ENCODE results near the gene STX18.
"Not testable (repeated sequence)": the region's sequence is repeated elsewhere in the genome, so short reads cannot be mapped to it uniquely, and the experiment has no call there.

The STX18 gene

DNA sequence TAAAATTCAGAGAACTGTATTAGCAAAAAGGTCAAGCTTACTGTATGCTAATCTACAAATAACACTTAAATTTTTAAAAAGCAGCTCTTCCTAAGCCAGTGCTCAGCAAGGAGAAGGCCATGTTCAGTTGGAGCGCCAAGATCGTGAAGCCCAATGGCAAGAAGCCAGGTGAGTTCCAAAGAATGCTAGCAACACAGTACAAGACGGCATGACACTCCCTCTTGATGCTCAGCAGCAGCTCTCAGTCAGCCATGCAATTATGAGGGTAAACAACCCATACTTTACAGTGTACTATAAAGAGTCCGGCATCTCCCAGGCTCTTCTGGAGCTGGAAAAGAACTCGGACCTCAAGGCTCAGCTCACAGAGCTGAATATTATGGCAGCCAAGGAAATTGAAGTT lies 34.9 kb downstream of the STX18 start:
- DNase-seq, result no peak

DNA sequence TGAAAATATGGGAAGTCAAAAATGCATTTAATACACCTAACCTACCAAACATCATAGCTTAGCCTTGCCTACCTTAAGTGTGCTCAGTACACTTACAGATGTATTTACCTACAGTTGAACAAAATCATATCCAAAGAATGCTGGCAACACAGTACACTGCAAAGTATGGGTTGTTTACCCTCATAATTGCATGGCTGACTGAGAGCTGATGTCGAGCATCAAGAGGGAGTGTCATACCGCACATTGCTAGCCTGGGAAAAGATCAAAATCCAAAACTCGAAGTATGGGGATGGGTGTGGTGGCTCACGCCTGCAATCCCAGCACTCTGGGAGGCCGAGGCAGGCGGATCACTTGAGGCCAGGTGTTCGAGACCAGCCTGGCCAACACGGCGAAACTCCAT lies 36.6 kb downstream of the STX18 start:
- DNase-seq, result not testable (repeated sequence)

DNA sequence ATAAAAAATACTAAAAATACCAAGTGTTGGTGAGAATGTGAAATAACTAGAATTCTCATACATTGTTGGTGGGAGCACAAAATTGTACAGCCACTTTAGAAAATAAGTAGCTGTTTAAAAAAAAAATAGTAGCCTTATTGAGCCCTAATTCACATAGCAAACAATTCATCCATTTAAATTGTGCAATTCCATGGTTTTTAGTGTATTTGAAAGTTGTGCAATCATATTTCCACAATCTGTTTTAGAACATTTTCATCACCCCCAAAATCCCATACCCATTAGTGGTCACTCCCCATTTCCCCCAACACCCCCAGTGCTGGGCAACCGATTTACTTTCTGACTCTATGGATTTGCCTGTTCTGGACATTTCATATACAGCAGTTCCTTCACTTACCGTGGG lies 37.1 kb downstream of the STX18 start:
- no peak for DNase-seq

DNA sequence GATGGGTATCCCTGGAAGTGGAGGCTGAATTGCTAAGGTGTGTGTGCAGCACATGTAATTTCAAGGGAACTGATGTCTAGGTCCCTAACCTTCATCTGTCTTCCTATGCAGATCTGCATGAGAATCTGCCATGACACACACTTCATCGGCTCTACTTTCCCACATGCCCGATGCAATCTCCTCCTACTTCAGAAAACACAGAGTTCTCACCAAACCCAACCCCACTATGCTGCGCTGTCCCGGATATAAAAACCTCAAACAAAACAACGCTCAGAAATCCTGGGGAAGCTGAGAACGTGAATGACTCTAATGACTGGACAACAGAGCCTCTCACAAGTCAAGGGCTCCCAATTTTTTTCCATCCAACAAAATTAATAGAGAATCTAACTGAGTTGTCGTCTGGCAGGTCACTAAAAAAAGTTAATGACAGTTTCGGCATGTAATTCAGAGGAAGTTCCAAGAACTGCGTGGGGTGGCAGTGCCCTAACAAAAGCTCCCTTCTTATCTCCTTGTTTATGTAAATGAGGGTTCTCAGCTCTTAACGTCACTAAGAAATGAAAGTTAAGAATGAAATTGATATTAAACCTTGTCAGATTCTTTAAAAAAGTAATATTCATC lies 39.0 kb downstream of the STX18 start:
- peak; percentile 65 for DNase-seq

DNA sequence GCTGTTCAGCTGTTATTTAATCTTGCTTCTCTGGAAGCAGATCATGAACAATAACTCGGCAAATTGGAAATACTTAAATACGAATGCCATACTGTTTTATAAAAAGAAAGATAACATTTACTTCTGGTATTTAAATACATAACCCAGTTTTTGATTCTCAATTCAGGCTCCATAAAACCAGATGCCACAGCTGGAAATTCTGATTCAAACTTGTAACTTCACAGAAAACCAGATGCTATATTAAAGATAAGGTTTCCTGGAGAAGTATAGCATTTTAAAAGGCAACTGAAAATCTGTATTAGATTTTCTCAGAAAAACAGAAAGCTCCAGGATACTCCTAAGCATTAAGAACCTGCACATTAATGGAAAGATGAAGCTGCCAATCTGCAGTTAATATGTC lies 40.2 kb downstream of the STX18 start:
- peak; percentile 53 for DNase-seq

DNA sequence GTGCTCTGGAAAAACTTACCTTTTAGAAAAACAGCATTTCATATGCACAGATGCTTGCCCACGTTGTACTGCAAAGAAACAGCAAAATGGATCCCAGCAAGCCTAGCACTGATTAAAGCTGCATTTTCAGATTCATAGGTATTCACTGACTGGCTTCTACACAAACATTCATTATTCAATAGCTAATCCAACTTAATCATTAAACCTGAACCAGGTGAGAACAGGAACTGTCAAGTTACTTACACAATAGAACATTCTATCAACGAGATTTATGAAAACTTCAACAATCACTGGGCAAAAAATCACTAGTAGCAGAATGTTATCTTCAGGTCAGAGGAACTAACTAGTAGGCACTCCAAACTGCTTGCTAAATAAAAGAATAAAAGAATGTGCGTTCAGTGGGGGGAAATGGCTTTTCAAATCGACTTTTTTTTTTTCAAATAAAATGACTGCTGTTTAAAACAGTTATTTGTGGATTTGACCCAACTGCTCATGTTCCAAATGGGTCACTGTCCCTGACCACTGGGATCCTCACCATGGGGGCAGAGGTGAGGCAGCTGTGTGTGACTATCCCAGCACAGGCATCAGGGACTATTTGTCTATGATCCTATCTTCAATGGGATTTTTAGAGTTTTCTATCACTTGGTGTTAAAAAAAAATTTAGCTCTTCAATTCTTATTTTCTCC lies 42.3 kb downstream of the STX18 start:
- no peak for DNase-seq

DNA sequence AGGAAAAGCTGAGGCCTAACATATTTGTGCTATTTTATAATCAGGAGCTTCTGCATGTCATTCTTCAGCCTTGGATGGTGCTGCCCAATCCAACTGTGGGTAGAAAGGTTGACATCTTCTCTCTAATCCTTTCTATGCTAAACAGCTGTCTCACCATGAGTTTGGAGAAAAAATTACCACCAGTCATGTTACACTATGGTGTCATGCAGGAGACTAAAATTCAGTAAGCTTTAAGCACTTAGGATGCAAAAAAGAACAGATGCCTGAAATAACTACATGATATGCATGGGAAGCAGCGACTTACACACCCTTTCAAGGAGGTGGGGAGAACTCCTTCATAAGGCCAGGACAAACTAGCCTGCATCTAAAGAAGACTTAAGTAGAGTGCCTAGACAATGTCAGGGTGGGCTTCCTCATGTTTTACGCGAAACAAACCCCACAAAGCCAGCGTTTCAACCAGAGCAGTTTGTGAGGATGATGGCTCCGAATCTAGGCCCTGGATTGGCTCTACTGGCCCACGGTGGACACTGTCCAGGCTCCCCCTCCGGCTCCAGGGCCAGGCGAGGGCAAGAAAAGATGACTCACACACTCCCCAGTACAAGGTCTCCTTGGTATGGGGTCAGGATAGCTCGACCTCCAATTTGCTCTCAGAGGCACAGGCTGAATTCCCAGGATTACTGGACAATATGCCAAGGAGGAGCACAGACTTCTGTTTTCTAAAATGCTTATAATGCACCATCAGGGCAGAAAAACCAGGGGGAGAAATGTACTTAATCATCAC lies 45.1 kb downstream of the STX18 start:
- DNase-seq, result no peak

DNA sequence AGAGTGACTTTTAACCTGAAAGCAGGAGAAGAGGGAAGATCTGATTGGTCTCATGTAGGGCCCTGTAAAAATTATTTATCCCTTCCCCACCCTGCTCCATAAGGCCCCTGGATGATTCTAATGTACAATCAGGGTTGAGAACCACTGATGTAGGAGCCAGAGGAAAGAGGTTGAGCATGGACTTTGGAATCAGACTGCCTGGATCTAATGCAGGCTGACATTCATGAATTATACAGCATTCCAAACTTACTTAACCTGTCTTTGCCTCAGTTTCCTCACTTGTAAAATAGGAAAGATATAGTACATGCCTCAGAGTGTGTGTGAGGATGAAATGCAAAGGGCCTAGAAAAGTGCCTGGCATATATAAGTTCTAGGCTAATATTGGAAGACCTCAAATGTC lies 47.0 kb downstream of the STX18 start:
- DNase-seq, result no peak

DNA sequence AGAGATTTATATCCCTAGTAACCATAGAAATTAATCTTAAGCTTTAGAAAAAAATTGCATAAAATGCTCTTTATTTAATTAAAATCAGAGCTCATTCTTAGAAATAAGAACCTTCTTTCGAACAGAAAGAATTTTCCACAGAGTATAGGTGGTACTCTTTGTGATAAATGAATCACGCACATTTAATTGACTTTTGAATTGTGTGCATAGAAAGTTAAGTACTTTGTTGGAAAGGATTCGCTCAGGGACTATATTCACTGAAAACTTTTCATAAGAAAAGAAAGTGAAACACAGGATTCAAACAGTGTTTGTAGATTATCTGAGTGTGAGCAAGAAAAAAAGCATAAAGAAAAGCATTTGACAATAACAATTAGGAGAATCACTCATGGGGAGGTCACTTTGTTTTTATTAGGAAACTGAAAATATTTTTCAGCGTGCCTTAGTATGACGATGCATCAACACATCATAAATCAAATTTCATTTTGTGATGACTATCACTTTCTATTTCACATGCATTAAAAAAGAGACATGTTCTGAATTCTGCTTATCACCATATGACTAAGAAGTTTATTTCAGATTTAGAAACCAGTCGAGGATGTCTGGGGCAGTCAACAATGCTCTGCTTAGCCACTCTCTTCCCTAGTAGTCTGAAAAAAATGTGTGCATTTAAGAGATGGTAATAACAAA lies 49.5 kb downstream of the STX18 start:
- DNase-seq, result no peak

DNA sequence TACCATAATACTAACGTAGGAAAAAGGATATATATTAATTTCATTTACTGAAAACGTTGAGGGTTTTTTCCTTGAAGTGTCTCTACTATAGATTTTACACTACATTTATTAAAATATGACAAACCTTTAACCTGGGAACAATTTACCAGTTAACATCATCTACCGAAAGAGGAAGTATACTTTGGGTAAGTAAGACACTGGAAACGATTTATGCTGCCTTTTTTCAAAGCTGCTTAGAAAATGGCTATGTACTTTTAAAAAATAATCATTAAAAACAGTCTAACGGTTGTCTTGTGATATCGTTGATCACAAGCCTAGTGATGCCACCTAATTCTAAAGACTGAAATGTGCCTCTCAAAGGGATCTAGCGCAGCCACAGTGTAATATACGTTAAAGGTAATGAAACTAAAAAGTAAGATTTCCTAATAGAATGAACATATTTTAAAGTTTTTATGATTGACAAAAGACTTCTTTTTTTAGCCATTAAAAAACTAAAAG lies 50.4 kb downstream of the STX18 start:
- DNase-seq, result no peak

DNA sequence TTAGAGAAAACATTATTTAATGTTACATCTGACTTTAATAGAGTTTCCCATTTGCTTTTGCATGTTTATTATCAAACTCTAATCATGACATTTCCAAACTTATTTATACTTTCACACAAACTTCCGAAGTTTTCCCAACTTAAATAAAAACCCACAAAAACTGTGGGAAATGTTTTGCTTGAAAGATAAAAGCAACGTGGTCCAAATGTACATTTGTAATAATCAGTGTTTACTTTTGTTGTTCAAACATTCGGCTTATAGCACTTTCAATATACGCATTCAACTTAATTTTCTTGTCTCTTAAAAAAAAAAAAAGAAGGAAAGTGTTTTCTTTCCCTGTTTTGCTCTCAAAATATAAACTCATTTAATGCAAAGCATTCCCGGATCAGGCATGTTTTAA lies 51.0 kb downstream of the STX18 start:
- no peak for DNase-seq

DNA sequence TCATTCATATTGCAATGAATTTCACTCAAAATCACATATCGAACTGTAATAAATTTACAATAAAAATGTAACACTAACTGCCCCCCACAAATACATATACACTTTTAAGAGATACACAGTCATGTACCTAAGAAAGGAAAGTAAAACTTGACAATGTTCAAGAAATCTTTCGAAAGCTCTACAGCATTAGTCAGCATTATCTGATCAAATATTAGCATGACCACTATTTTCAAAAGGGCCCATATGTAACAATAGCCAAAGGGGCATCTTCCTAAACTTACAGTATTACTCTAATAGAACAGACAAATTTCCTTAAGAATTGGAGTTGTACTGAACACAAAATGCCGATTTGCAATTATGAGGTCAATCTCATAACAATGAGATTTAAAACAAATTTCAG lies 51.8 kb downstream of the STX18 start:
- no peak for DNase-seq

DNA sequence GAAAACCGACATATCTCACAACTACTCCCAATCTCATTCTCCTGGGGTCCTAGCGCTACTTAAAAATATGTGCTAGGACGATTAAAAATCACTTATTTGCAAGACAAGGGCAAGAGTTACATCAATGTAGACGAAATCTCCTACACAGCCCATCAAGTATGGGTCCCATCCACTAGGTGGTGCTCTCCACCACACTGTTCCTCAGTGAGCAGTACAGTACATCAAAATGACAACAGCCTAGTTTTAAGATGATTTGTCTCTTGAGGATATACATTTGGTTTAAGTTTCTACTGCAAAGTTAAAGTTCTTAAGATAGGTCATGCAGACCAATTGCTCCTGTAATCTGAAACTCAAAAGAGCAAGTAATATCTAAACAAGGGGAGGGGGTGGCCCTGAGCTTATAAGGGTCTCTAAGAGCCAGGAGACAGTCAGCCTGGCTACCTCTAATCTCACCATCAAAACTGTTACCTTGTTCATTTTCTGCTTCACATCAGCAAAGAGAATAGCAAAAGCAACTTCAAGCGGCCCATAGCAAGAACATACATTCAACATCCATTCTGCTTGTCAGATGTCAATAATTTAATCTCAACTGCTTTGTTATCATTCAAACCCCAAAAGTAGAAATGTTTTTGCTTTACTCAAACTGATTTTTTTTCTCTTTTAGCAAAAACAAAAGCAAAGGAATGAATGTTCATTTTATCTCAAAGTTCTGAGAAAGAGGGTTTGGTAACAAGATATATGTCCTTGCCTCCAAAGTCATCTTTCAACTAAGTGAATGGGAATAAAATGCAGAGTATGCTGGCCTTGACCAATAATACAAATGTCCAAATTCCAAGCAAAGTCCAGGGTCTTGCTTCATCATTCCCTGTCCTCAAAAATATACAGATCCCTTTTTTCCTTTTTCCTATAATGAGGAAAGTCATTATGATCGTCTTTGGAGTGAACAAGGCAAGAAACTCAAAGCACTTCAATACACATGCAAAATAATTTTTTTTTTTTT lies 53.1 kb downstream of the STX18 start:
- peak; percentile 88 for DNase-seq

DNA sequence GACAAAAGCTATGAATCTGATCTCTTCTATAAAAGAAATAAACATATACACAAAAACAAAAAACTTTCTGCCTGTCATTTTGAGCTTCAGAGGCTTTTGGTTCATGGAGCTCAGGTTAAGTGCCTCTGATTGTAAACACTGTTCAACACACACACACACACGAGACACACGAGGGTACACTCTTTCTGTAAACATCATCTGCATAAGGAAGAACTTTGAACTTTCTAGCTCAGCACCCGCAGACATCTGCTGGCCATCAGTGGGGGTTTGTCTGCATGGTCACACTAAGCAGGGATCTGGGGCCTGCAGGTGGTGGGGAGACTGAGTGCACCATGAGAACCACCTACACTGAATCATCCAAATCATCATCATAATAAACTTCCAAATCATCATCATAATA lies 54.9 kb downstream of the STX18 start:
- DNase-seq, result no peak

DNA sequence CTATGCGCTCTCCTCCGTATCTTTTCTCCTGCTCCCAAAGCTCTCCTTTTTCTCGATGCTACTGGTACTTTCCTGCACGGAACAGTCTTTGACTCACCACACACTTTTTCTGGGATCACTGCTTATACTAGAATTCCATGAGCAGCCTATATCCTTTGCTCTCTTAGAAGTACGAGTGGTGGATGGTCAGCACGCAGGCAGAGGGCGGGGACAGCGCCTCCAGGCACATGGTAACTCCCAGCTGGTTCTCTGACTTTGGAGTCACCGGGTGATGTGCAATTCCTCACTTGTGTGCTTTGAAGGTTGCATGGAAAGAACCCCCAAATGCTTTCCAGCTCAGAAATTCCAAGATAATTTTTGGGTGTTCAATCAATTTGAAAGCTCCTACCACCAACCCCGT lies 56.0 kb downstream of the STX18 start:
- no peak for DNase-seq

DNA sequence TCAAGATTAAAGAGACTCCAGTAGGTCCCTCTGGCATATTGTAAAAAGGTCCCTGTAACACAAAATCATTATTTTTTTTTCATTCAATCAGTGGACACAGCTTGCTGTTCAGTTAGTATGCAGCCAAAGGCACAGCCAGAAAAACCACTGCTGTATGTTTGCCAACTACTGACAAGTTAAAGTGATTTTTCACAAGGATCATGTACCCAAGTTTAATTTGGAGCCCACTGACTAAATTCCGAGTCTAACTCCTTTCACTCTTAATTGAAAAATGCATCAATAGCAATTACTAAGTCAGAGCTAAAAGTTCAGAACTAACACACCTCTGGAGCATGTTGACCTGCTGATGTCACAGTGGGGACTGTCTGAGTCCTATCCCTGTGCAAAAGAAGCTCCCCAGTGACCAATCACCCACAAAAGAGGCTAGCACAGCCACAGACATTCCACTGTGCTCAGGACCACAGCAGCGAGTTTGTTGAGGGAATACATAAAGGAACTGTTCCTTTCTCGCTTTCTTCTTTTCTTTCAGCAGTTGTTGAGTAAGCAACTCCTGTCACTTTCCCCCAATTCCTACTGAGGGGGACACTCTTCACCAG lies 60.4 kb downstream of the STX18 start:
- no peak for DNase-seq

DNA sequence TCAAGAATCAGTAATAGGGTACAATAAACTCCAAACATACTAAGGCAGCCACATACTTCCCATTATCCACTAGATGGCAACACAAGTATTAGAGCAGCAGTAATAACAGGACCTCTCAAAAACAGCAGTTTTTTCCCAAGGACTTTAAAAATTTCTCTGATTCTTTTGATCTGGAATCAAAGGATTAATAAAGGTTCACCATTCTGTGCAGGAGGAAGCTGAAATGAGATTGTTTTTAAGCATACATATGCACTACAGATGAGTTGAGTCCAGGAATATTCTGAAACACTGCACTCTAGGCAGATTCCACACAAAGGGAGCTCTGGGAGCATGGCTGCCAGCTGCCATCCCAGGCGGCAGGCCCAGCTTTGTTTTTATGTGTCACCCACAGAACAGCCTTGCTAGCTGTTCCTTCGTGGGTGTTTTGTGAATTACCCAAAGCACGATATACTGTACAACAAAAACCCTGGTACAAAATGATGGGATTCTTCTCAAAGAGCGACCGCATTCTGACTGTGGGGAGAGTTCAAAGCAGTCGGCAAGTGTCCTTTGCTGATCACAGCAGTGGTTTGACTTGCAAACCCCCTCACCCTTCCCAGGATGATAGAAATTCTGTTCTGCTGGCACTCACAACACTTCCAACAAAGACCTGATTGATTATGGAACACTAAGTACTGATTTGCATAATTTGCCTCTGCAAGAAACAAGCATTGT lies 61.0 kb downstream of the STX18 start:
- peak; percentile 17 for DNase-seq

DNA sequence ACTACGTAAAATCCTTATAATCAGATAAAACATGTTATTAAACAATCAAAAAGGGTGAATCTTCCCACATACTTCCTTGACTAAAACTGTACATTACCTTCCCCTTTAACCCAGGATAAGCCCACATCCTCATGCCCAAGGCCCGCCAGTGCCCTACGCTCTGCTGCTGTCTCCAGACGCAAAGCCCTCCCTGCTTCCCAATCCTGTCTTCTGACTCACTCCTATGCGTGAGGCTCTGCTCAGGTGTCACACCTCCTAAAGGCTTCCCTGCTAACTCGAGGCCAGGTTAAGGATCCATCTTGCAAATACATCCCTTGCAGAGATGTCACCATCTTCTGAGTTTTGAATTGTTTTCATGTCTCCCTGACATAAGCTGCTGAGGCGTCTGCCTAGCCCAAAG lies 61.6 kb downstream of the STX18 start:
- DNase-seq, result no peak

DNA sequence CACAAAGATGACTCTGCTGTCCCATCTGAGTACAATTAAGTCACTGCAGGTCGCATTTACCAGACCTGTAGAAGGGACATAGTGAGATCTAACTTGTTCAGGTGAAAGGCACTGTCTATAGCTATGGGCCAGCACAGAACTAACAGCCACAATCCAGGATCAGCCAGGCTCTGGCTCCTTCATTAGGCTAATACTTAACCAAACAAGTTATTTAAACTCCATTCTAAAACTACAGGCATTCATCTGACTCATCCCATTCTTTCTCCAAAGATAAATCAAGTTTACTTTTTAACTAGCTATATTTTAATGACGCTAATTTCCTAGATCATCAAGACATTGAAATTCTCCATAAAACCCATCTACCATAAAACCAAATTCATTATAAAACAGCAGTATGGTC lies 62.5 kb downstream of the STX18 start:
- DNase-seq, result no peak

DNA sequence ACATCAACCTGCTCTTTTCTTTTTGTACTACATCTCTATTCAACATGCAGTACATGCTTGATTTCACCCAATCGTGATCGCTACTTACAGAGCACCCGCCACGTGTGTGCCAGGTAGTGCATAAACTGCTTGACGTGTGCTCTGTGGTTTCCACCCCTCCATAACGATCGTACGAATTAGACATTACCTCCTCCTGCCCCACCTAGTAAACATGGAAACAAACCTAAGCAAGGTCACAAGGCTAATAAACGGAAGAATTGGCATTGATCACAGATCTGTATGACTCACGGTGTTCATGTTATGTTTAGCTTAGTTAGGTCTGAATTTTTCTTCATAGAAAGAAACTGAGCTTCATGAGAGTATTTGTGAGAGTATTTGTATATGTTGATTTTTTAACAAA lies 64.1 kb downstream of the STX18 start:
- DNase-seq, result no peak

DNA sequence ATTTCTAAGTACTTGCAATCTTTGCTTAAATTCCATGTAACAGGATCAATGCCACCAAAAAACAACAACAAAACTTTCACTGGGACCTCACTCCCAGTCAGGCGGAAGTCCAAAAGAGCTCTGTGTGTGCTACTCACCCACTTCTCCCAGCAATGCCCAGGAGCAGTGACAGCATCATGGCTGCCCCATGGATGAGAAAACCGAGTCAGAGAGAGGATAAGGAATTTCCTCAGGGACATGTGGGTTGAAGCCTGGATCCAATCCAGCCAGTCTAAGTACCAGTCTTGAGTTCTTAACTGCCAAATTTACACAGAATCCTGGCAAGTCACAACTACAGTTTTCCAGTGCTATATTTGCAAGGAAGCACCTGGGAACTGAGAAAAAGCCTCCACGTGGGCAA lies 64.5 kb downstream of the STX18 start:
- DNase-seq, result no peak

Data from hematopoietic multipotent progenitor cell treated with erythropoietin and hydrocortisone succinate and interleukin-3 and kit ligand, for 6 days (in vitro differentiated cells).